WTC11 (cell line): Measurements from ENCODE around the gene GNL1. TPM values are rescaled to one million over a fixed set of nuclear protein-coding genes. Genes with fewer than 3 reads are reported as not detected.

Source experiments
- ATAC-seq: fragments of 200-7000 bp; cut with Tn5 transposase; 2 replicates; pipeline ENCODE4 v1.10.0; 2021; ENCODE audit warnings: mild to moderate bottlenecking, moderate library complexity
- CTCF ChIA-PET: fragments of 300-600 bp; sonication (Branson Sonifier 250); formaldehyde crosslinking; loops from one replicate; lab custom pipeline; 2021; ENCODE audit warnings: antibody characterized with exemption; lab: Charles Lee
- POLR2A ChIA-PET: fragments of 350-600 bp; sonication (Branson Sonifier 250); formaldehyde crosslinking; loops from one replicate; lab custom pipeline; 2021; ENCODE audit warnings: antibody characterized with exemption; lab: Charles Lee
- DNase-seq: peaks from one replicate; pipeline ENCODE4 v3.0.0; 2021; ENCODE audit warnings: low spot score
- H3K27ac Mint-ChIP-seq: 2 replicates; pipeline ENCODE4 v1.8.0; 2021; ENCODE audit warnings: mixed read lengths
- H3K27me3 Mint-ChIP-seq: 2 replicates; pipeline ENCODE4 v1.8.0; 2021; ENCODE audit warnings: low read depth, mild to moderate bottlenecking, moderate library complexity, mixed read lengths
- H3K36me3 Mint-ChIP-seq: 2 replicates; pipeline ENCODE4 v1.8.0; 2021; ENCODE audit warnings: mixed read lengths
- H3K4me1 Mint-ChIP-seq: 2 replicates; pipeline ENCODE4 v1.8.0; 2022; ENCODE audit warnings: mixed read lengths
- H3K4me3 Mint-ChIP-seq: 2 replicates; pipeline ENCODE4 v1.8.0; 2021; ENCODE audit warnings: mild to moderate bottlenecking, moderate library complexity, mixed read lengths
- H3K9me3 Mint-ChIP-seq: 2 replicates; pipeline ENCODE4 v1.8.0; 2021; ENCODE audit warnings: mixed read lengths
- AR ChIP-seq: fragments of 250-450 bp; sonication (Bioruptor Pico); IDR thresholded peaks from 2 replicates; pipeline ENCODE4 v1.9.0; 2021; ENCODE audit warnings: mild to moderate bottlenecking
- ATF1 ChIP-seq: sonication (generic); formaldehyde crosslinking; IDR thresholded peaks from 2 replicates; pipeline ENCODE4 v1.8.1; 2023; ENCODE audit warnings: mild to moderate bottlenecking, moderate library complexity, missing genetic modification reagents
- EMX1 ChIP-seq: fragments of 250-450 bp; sonication (Bioruptor Pico); IDR thresholded peaks from 2 replicates; pipeline ENCODE4 v1.8.0; 2021; ENCODE audit warnings: mild to moderate bottlenecking
- MXD4 ChIP-seq: fragments of 250-450 bp; sonication (Bioruptor Pico); IDR thresholded peaks from 2 replicates; pipeline ENCODE4 v1.8.0; 2021; ENCODE audit warnings: mild to moderate bottlenecking, moderate library complexity, borderline replicate concordance
- NFE2L1 ChIP-seq: sonication (generic); formaldehyde crosslinking; IDR thresholded peaks from 2 replicates; pipeline ENCODE4 v1.8.1; 2023; ENCODE audit warnings: missing genetic modification reagents
- NFYB ChIP-seq: sonication (generic); formaldehyde crosslinking; conservative IDR thresholded peaks from 2 replicates; pipeline ENCODE4 v1.8.0; 2022; ENCODE audit warnings: low read depth, missing genetic modification reagents
- ZNF671 ChIP-seq: fragments of 250-450 bp; sonication (Bioruptor Pico); IDR thresholded peaks from 2 replicates; pipeline ENCODE4 v1.8.0; 2021; ENCODE audit warnings: mild to moderate bottlenecking
- total RNA-seq: library from RNA; stranded (reverse); gene quantifications from 3 replicates; pipeline ENCODE4 v1.2.3, GENCODE V29; 2021
- TF ChIP-seq, protein P1 (sequence below): fragments of 250-450 bp; sonication (Bioruptor Pico); IDR thresholded peaks from 2 replicates; pipeline ENCODE4 v1.9.0; 2021; ENCODE audit warnings: mild to moderate bottlenecking
- TF ChIP-seq, protein P2 (sequence below): sonication (generic); formaldehyde crosslinking; IDR thresholded peaks from 2 replicates; pipeline ENCODE4 v1.8.1; 2023; ENCODE audit warnings: mild to moderate bottlenecking, missing genetic modification reagents, moderate library complexity
- TF ChIP-seq, protein P3 (sequence below): fragments of 250-450 bp; sonication (Bioruptor Pico); conservative IDR thresholded peaks from 2 replicates; pipeline ENCODE4 v1.9.0; 2021; ENCODE audit warnings: mild to moderate bottlenecking

GNL1 gene
- total RNA-seq, 1 experiment from 2014 or later = 85.7 TPM

- no peak for TF ChIP-seq ATF1 (CRISPR knock-in tag)
- no peak for TF ChIP-seq ZNF671 (CRISPR knock-in tag)
- no peak for TF ChIP-seq MXD4 (CRISPR knock-in tag)
- no peak for TF ChIP-seq NFE2L1
- TF ChIP-seq, all 79 proteins: peak for 0
Observed at GRCh38 chr6:30600451-30600961, 44.2 kb upstream of the GNL1 start (continued).

- TF ChIP-seq EMX1 = 0 out of 2 replicates have a peak, but pooled peaks have one; percentile 28
- TF ChIP-seq, protein P1, sequence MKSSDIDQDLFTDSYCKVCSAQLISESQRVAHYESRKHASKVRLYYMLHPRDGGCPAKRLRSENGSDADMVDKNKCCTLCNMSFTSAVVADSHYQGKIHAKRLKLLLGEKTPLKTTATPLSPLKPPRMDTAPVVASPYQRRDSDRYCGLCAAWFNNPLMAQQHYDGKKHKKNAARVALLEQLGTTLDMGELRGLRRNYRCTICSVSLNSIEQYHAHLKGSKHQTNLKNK = peak; percentile 31; the same call in 1 of the 2 replicates
- TF ChIP-seq, protein P2, sequence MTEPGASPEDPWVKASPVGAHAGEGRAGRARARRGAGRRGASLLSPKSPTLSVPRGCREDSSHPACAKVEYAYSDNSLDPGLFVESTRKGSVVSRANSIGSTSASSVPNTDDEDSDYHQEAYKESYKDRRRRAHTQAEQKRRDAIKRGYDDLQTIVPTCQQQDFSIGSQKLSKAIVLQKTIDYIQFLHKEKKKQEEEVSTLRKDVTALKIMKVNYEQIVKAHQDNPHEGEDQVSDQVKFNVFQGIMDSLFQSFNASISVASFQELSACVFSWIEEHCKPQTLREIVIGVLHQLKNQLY = no peak
- H3K9me3 Mint-ChIP-seq = no peaks in the 10 kb centered on the region
- peaks cover 46% of the 10 kb centered on the region for H3K36me3 Mint-ChIP-seq
- ATAC-seq = no peak
- CTCF ChIA-PET = interaction anchor here (1.6 to 3.2 kb wide), 2 partner anchors 118 to 146 kb away, joined by 3 to 28 read pairs (median 5); no protein-coding TSS in a partner anchor
- H3K27me3 Mint-ChIP-seq = no peaks in the 10 kb centered on the region
- H3K4me3 Mint-ChIP-seq = no peak overlapping the region
- H3K27ac Mint-ChIP-seq = peak overlapping the region; percentile 87; the same call in 1 of the 2 replicates
- DNase-seq = no peak
- H3K4me1 Mint-ChIP-seq = no peaks in the 10 kb centered on the region
- POLR2A ChIA-PET = interaction anchor here (0.6 to 1.3 kb wide), 6 partner anchors 11 to 331 kb away, joined by 3 to 6 read pairs (median 4); partner anchors contain the start of gene ABCF1
Observed at GRCh38 chr6:30599625-30600324, 43.5 kb upstream of the GNL1 start.

GRCh38 chr6:30598912-30599624, 42.8 kb upstream of the GNL1 start:
- no peak overlapping the region for H3K4me3 Mint-ChIP-seq
- peak; percentile 2; the same call in 1 of the 2 replicates for ATAC-seq
- peak overlapping the region; percentile 87; the same call in 1 of the 2 replicates for H3K27ac Mint-ChIP-seq
- H3K36me3 Mint-ChIP-seq = peaks cover 43% of the 10 kb centered on the region
- no peaks in the 10 kb centered on the region for H3K4me1 Mint-ChIP-seq
- no peaks in the 10 kb centered on the region for H3K27me3 Mint-ChIP-seq
- TF ChIP-seq NFYB (CRISPR knock-in tag) (no peak), AR (CRISPR knock-in tag) (no peak)
- TF ChIP-seq, protein P3, sequence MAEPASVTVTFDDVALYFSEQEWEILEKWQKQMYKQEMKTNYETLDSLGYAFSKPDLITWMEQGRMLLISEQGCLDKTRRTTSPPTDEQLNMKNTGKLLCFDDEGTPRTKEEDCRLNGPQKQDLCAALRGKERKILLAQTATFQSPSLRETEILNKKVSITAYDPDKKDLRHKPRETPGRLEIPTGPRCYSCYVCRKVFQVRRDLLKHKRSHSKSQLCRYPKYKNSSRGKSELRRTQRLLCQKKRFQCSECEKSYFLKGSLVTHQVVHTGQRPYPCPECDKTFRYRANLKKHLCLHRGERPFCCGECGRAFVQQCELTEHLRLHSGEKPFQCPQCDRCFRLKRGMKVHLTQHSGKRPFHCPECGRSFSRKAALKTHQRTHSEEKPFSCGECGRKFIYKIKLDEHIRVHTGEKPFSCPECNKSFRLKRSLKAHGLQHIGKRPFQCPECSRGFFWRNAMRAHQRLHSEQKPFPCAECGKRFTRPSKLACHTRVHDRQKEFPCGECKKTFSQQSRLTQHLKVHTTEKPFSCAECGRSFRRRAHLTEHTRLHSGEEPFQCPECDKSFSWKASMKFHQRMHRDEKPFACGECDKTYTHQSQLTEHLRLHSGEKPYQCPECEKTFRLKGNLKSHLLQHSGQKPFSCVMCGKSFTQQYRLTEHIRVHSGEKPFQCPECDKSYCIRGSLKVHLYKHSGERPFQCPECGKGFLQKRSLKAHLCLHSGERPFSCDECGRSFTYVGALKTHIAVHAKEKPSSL = 0 out of 2 replicates have a peak, but pooled peaks have one; percentile 34
- TF ChIP-seq, all 79 proteins: peak for 1
- CTCF ChIA-PET = interaction anchor here (0.6 to 3.2 kb wide), 3 partner anchors 36 to 117 kb away, joined by 3 to 28 read pairs (median 5); no protein-coding TSS in a partner anchor
- no peaks in the 10 kb centered on the region for H3K9me3 Mint-ChIP-seq
- POLR2A ChIA-PET = interaction anchor here (0.6 to 4.8 kb wide), 9 partner anchors 10 to 332 kb away, joined by 3 to 33 read pairs (median 4); partner anchors contain the start of gene ABCF1
- no peak for DNase-seq
